Trophoblast cell (in vitro differentiated cells and primary cell): ENCODE measurements around the gene ABCF1.

Source experiments
- DNase-seq, 2 donors: peaks; one replicate each; pipeline ENCODE4 v3.0.0-alpha.2; 2016
- H2AFZ ChIP-seq: 2 replicates; pipeline ENCODE4 v1.6.1; 2013; ENCODE audit warnings: low read length, moderate library complexity, mild to moderate bottlenecking; ENCODE audit not compliant: insufficient read depth, poor library complexity
- H2AK5ac ChIP-seq: 2 replicates; pipeline ENCODE4 v1.6.1; 2013; ENCODE audit warnings: mild to moderate bottlenecking, low read length
- H2BK120ac ChIP-seq: 2 replicates; pipeline ENCODE4 v1.6.1; 2013; ENCODE audit warnings: low read length, mild to moderate bottlenecking, moderate library complexity; ENCODE audit not compliant: insufficient read depth, poor library complexity
- H2BK12ac ChIP-seq: 2 replicates; pipeline ENCODE4 v1.6.1; 2013; ENCODE audit warnings: mild to moderate bottlenecking, low read length, moderate library complexity
- H2BK5ac ChIP-seq: 2 replicates; pipeline ENCODE4 v1.6.1; 2013; ENCODE audit warnings: low read length, low read depth, moderate library complexity, mild to moderate bottlenecking; ENCODE audit not compliant: poor library complexity
- H3K14ac ChIP-seq: 2 replicates; pipeline ENCODE4 v1.6.1; 2013; ENCODE audit warnings: mild to moderate bottlenecking, low read length
- H3K18ac ChIP-seq: 2 replicates; pipeline ENCODE4 v1.6.1; 2013; ENCODE audit warnings: mild to moderate bottlenecking, low read length
- H3K23ac ChIP-seq: 2 replicates; pipeline ENCODE4 v1.6.1; 2013; ENCODE audit warnings: low read length
- H3K27ac ChIP-seq: 2 replicates; pipeline ENCODE4 v1.5.1; 2013; ENCODE audit warnings: low read depth, mild to moderate bottlenecking, inconsistent platforms, low read length, moderate library complexity
- H3K27me3 ChIP-seq: 2 replicates; pipeline ENCODE4 v1.6.1; 2013; ENCODE audit warnings: inconsistent platforms, mild to moderate bottlenecking, low read length, moderate library complexity; ENCODE audit not compliant: insufficient read depth
- H3K36me3 ChIP-seq, 2 experiments: 1 replicate in 1 of 2; 2 replicates in 1 of 2; pipeline ENCODE4 v1.6.1; 2013; ENCODE audit warnings: low read length in 2 of 2, mild to moderate bottlenecking in 2 of 2, moderate library complexity in 1 of 2; ENCODE audit not compliant: insufficient read depth in 2 of 2, control insufficient read depth in 1 of 2
- H3K4ac ChIP-seq: 2 replicates; pipeline ENCODE4 v1.6.1; 2013; ENCODE audit warnings: low read depth, mild to moderate bottlenecking, low read length, moderate library complexity
- H3K4me1 ChIP-seq, 2 experiments: 1 replicate in 1 of 2; 2 replicates in 1 of 2; pipeline ENCODE4 v1.6.1; 2013; ENCODE audit warnings: low read length in 2 of 2, mild to moderate bottlenecking in 2 of 2, moderate library complexity in 1 of 2; ENCODE audit not compliant: insufficient read depth in 2 of 2, control insufficient read depth in 1 of 2
- H3K4me2 ChIP-seq: 2 replicates; pipeline ENCODE4 v1.6.1; 2013; ENCODE audit warnings: inconsistent platforms, mild to moderate bottlenecking, low read length, moderate library complexity
- H3K4me3 ChIP-seq: 2 replicates; pipeline ENCODE4 v1.5.1; 2013; ENCODE audit warnings: mild to moderate bottlenecking, low read depth, low read length, inconsistent platforms
- H3K79me1 ChIP-seq: one replicate; pipeline ENCODE4 v1.6.1; 2013; ENCODE audit warnings: low read length
- H3K79me2 ChIP-seq: 2 replicates; pipeline ENCODE4 v1.6.1; 2013; ENCODE audit warnings: low read length, mild to moderate bottlenecking; ENCODE audit not compliant: control insufficient read depth, insufficient read depth, poor library complexity
- H3K9ac ChIP-seq: 2 replicates; pipeline ENCODE4 v1.6.1; 2013; ENCODE audit warnings: mild to moderate bottlenecking, low read length
- H3K9me3 ChIP-seq: 2 replicates; pipeline ENCODE4 v1.6.1; 2013; ENCODE audit warnings: low read depth, mild to moderate bottlenecking, control low read depth, inconsistent platforms, low read length; ENCODE audit not compliant: insufficient read depth
- H4K12ac ChIP-seq: 2 replicates; pipeline ENCODE4 v1.6.1; 2013; ENCODE audit warnings: low read depth, mild to moderate bottlenecking, low read length, moderate library complexity
- H4K8ac ChIP-seq: 2 replicates; pipeline ENCODE4 v1.6.1; 2013; ENCODE audit warnings: low read depth, mild to moderate bottlenecking, low read length, moderate library complexity
- H4K91ac ChIP-seq: one replicate; pipeline ENCODE4 v1.6.1; 2013; ENCODE audit warnings: low read depth, mild to moderate bottlenecking, low read length, moderate library complexity
- WGBS: extraction: QIAGEN DNeasy Blood & Tissue Kit; methylation state at CpG from one replicate; pipeline ENCODE4 v1.1.7; 2013; ENCODE audit warnings: missing lambda C conversion rate; ENCODE audit not compliant: insufficient read length, insufficient coverage; ENCODE audit errors: extremely low coverage; 5-methylcytosine and 5-hydroxymethylcytosine counted together

Gene ABCF1

DNA sequence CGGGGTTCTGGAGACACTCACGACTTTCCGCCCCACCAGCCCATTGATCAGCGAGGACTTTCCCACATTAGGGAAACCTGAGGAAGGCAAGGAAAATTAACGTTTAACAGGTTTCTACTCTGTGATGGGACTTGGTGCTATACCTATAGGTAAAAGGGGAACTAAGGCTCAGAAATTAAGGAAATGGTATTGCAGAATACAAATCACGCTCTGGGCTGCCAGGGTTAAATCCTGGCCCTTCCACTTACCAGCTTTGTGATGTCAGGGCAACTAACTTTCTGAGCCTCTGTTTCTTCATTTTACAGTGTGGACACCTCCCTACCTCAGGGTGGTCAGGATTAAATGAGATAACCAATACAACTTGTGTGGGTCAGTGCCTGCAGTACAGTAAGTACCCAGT is 23.8 kb upstream of the ABCF1 start:
- Histone ChIP-seq H3K27ac (no peak overlapping the region), H3K4ac (no peak overlapping the region)
- WGBS = no CpG with 5 or more reads among the region's 6 CpGs

DNA sequence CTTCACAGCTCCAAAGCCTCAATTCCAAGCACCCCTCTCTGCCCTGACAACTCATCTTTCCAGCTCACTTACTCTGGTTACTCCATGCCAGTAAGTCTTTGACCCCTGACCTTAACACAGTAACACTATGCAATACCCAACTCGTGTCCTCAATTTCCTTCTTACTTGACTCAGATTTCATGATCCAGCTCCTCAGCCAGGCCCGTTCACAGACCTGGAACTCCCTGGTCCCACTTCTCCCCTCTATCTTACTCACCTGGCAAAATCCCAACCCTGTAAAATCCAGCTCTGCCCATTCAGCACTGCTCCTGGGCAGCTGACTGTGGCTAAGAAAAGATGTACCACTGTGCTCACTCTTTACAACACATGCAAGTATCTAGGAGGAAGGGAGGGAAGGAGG is 22.9 kb upstream of the ABCF1 start:
- H2AFZ ChIP-seq = no peak overlapping the region
- H4K12ac ChIP-seq = no peak overlapping the region
- H3K4ac ChIP-seq = no peak overlapping the region
- H3K36me3 ChIP-seq = peaks cover 40 to 62% of the 10 kb centered on the region in 2 experiments
- no peak overlapping the region for H3K23ac ChIP-seq
- no peaks in the 10 kb centered on the region for H3K4me1 ChIP-seq
- no peak overlapping the region for H2BK120ac ChIP-seq
- no peak overlapping the region for H3K14ac ChIP-seq
- no peaks in the 10 kb centered on the region for H3K9me3 ChIP-seq
- H3K18ac ChIP-seq = no peak overlapping the region
- H3K79me1 ChIP-seq = no peaks in the 10 kb centered on the region
- H2AK5ac ChIP-seq = no peak overlapping the region
- no peak overlapping the region for H4K91ac ChIP-seq
- no CpG with 5 or more reads among the region's 2 CpGs for WGBS
- H3K27ac ChIP-seq = no peak overlapping the region
- H3K4me2 ChIP-seq = no peak overlapping the region
- no peak overlapping the region for H2BK5ac ChIP-seq
- no peak overlapping the region for H4K8ac ChIP-seq
- DNase-seq = no peak
- no peak overlapping the region for H3K4me3 ChIP-seq
- no peaks in the 10 kb centered on the region for H3K27me3 ChIP-seq
- H3K9ac ChIP-seq = no peak overlapping the region
- H2BK12ac ChIP-seq = no peak overlapping the region
- H3K79me2 ChIP-seq = no peaks in the 10 kb centered on the region

More for the DNA sequence above, 23.8 kb upstream of the ABCF1 start:
- Histone ChIP-seq H3K9ac (no peak overlapping the region), H2BK5ac (no peak overlapping the region), H3K4me1 (no peaks in the 10 kb centered on the region), H3K36me3 (peaks cover 31 to 52% of the 10 kb centered on the region in 2 experiments), H2AFZ (no peak overlapping the region), H3K18ac (no peak overlapping the region), H3K14ac (no peak overlapping the region), H3K27me3 (no peaks in the 10 kb centered on the region), H4K12ac (no peak overlapping the region), H3K4me3 (no peak overlapping the region), H3K79me1 (no peaks in the 10 kb centered on the region), H2BK12ac (no peak overlapping the region), H4K8ac (no peak overlapping the region), H3K23ac (no peak overlapping the region), H2BK120ac (no peak overlapping the region), H3K4me2 (no peak overlapping the region), H3K9me3 (no peaks in the 10 kb centered on the region), H4K91ac (no peak overlapping the region), H3K79me2 (no peaks in the 10 kb centered on the region), H2AK5ac (no peak overlapping the region)
- no peak for DNase-seq

DNA sequence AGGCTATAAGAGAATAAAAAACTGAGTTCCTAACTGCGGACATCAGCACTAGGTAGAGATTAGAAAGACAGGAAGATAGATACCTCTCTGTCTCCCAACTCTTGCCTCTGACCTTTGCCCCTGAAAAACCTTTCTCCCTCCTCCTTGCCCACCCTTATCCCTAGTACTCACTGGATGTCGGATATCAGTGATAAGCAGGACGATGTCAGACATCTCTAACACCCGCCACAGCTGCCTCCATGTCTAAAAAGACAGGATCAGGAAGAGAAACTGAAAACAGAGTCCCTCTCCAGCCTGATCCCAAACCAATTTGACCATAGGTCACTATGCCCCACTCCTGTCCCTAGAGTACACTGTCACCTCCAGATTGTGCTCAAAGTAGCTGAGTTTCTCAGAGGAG is 16.8 kb upstream of the ABCF1 start:
- Histone ChIP-seq H4K12ac (no peak overlapping the region), H2BK120ac (no peak overlapping the region), H3K14ac (no peak overlapping the region), H2BK5ac (no peak overlapping the region), H3K36me3 (peaks cover 24 to 38% of the 10 kb centered on the region in 2 experiments), H3K18ac (no peak overlapping the region), H2AFZ (no peak overlapping the region), H4K8ac (no peak overlapping the region), H2BK12ac (no peak overlapping the region), H2AK5ac (no peak overlapping the region), H3K79me1 (peaks cover 20% of the 10 kb centered on the region), H3K27ac (no peak overlapping the region), H4K91ac (no peak overlapping the region), H3K4me1 (peaks cover 4 to 10% of the 10 kb centered on the region in 2 experiments), H3K9ac (no peak overlapping the region), H3K9me3 (peaks cover 2% of the 10 kb centered on the region), H3K79me2 (peaks cover 10% of the 10 kb centered on the region), H3K27me3 (no peaks in the 10 kb centered on the region), H3K4ac (no peak overlapping the region), H3K23ac (no peak overlapping the region), H3K4me3 (no peak overlapping the region), H3K4me2 (peak overlapping the region; percentile 93)
- WGBS = no CpG with 5 or more reads among the region's 4 CpGs
- DNase-seq = no peak

DNA sequence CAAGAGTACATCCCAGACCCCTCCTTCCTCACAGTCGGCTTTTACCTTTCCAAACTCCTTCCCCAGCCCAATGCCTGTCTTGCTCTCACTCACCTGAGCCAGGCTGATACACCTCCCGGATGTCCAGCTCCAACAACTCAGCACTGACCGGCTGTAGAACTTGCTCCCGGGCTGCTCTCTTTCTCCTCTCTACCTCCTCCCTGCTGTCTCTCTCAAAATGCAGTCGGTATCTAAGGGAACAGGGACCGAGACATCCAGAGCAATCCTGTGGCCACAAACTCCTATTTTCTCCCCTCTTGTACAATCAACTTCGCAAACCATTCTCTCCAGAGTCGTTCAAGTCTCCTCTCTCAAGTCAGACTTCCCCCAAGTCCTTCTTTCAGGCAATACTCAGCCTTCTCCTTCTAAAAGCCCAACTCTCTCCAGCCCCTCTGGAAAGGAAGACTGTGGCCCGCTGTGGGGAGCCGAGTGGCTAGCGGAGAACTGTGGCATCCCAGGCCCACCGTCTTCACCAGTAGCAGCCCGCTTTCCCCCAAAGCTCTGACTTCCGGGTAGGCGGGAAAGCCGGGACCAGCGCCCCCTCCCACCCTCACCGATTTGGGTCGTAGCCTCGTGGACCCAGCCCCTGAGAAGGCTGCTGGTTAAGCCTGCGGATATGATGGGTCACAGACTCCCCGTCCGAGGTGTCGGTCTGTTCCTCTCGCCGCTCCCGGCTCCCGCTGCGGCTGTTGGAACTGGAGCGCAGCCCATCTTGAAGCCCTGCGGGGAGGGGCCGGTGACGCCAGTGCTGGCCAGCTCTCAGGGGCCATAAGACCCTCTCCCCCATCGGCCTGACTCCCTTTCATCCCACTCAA is 16.1 kb upstream of the ABCF1 start:
- Histone ChIP-seq H4K8ac (peak overlapping the region; percentile 96), H3K27ac (peak overlapping the region; percentile 93), H3K9me3 (peaks cover 2% of the 10 kb centered on the region), H2BK5ac (peak overlapping the region; percentile 97), H2BK12ac (no peak overlapping the region), H3K9ac (peak overlapping the region; percentile 79), H2AK5ac (no peak overlapping the region), H3K23ac (no peak overlapping the region), H3K4ac (peak overlapping the region; percentile 49), H3K14ac (peak overlapping the region; percentile 96), H3K4me1 (peaks cover 4 to 10% of the 10 kb centered on the region in 2 experiments), H3K79me1 (peaks cover 20% of the 10 kb centered on the region), H4K91ac (peak overlapping the region; percentile 95), H3K4me2 (peak overlapping the region; percentile 93), H3K4me3 (peak overlapping the region; percentile 96), H2BK120ac (peak overlapping the region; percentile 5), H3K36me3 (peaks cover 23 to 36% of the 10 kb centered on the region in 2 experiments), H3K27me3 (no peaks in the 10 kb centered on the region), H4K12ac (peak overlapping the region; percentile 55), H3K79me2 (peaks cover 10% of the 10 kb centered on the region), H2AFZ (peak overlapping the region; percentile 93), H3K18ac (peak overlapping the region; percentile 99)
- WGBS = no CpG with 5 or more reads among the region's 34 CpGs
- peak in 1 of 2 donors; percentile 30 for DNase-seq
